ENCODE results near the gene FAM209B.

GRCh38 chr20:56520180-56520579 lies 12.9 kb upstream of the FAM209B start:
- TF ChIP-seq, protein P1, sequence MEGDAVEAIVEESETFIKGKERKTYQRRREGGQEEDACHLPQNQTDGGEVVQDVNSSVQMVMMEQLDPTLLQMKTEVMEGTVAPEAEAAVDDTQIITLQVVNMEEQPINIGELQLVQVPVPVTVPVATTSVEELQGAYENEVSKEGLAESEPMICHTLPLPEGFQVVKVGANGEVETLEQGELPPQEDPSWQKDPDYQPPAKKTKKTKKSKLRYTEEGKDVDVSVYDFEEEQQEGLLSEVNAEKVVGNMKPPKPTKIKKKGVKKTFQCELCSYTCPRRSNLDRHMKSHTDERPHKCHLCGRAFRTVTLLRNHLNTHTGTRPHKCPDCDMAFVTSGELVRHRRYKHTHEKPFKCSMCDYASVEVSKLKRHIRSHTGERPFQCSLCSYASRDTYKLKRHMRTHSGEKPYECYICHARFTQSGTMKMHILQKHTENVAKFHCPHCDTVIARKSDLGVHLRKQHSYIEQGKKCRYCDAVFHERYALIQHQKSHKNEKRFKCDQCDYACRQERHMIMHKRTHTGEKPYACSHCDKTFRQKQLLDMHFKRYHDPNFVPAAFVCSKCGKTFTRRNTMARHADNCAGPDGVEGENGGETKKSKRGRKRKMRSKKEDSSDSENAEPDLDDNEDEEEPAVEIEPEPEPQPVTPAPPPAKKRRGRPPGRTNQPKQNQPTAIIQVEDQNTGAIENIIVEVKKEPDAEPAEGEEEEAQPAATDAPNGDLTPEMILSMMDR (IDR thresholded peaks at IDR 0.05), result no peak
- no peak for TF ChIP-seq POLR2A (IDR thresholded peaks at IDR 0.05)
